ENCODE results near the gene PDZD2. TPM values are rescaled to one million over a fixed set of nuclear protein-coding genes. Genes with fewer than 3 reads are reported as not detected.

The PDZD2 gene
- total RNA-seq, 3 donors from 2014 or later = 1.8 to 10.1 (median 2.1) TPM

GRCh38 chr5:32051796-32052195 lies 412.9 kb downstream of the PDZD2 start:
- no peaks in the 10 kb centered on the region for H3K36me3 ChIP-seq (ENCODE audit: low read depth)
- H3K9me3 ChIP-seq = no peaks in the 10 kb centered on the region
- H3K4me1 ChIP-seq (ENCODE audit: low read depth) = no peaks in the 10 kb centered on the region
- DNase-seq (no peak), ATAC-seq (no peak)
- TF ChIP-seq CTCF (IDR thresholded peaks at IDR 0.05) = no peak
- intact Hi-C loops (cut with DNase I, micrococcal nuclease) = no loop called here
- no peak overlapping the region for H3K4me3 ChIP-seq

- ATAC-seq = no peak
- no peak for TF ChIP-seq CTCF (IDR thresholded peaks at IDR 0.05)
- no peaks in the 10 kb centered on the region for H3K4me1 ChIP-seq (ENCODE audit: low read depth)
These were observed 417.2 kb downstream of the PDZD2 start for GRCh38 chr5:32055891-32056866.

GRCh38 chr5:32057187-32058096 lies 418.5 kb downstream of the PDZD2 start:
- no peak for ATAC-seq
- intact Hi-C loops (cut with DNase I, micrococcal nuclease) = no loop called here
- TF ChIP-seq CTCF (IDR thresholded peaks at IDR 0.05) = no peak

More at GRCh38 chr5:32055891-32056866, 417.2 kb downstream of the PDZD2 start:
- DNase-seq = no peak
- Histone ChIP-seq H3K36me3 (ENCODE audit: low read depth) (no peaks in the 10 kb centered on the region), H3K4me3 (no peak overlapping the region), H3K9me3 (no peaks in the 10 kb centered on the region)
- intact Hi-C loops (cut with DNase I, micrococcal nuclease) = no loop called here

GRCh38 chr5:32058101-32058500 lies 419.2 kb downstream of the PDZD2 start:
- Histone ChIP-seq H3K4me3 (no peak overlapping the region), H3K4me1 (ENCODE audit: low read depth) (no peaks in the 10 kb centered on the region), H3K36me3 (ENCODE audit: low read depth) (no peaks in the 10 kb centered on the region), H3K9me3 (no peaks in the 10 kb centered on the region)
- ATAC-seq (no peak), DNase-seq (no peak)
- intact Hi-C loops (cut with DNase I, micrococcal nuclease) = no loop called here
- no peak for TF ChIP-seq CTCF (IDR thresholded peaks at IDR 0.05)

More at GRCh38 chr5:32057187-32058096, 418.5 kb downstream of the PDZD2 start:
- Histone ChIP-seq H3K4me3 (no peak overlapping the region), H3K36me3 (ENCODE audit: low read depth) (no peaks in the 10 kb centered on the region), H3K9me3 (no peaks in the 10 kb centered on the region), H3K4me1 (ENCODE audit: low read depth) (no peaks in the 10 kb centered on the region)
- no peak for DNase-seq

GRCh38 chr5:32058997-32059396 lies 420.1 kb downstream of the PDZD2 start:
- intact Hi-C loops (cut with DNase I, micrococcal nuclease) = no loop called here
- Histone ChIP-seq H3K4me3 (no peak overlapping the region), H3K36me3 (ENCODE audit: low read depth) (no peaks in the 10 kb centered on the region)

More at GRCh38 chr5:32058997-32059396, 420.1 kb downstream of the PDZD2 start:
- Histone ChIP-seq H3K4me1 (ENCODE audit: low read depth) (no peaks in the 10 kb centered on the region), H3K9me3 (no peaks in the 10 kb centered on the region)
- no peak for ATAC-seq
- DNase-seq = no peak
- no peak for TF ChIP-seq CTCF (IDR thresholded peaks at IDR 0.05)
